OCI-LY3 (cell line): ENCODE data around the gene CDH23.

Experiments
- H2AFZ ChIP-seq: fragments of 200-600, 300-600 bp; shearing (Covaris generic); 2 replicates; pipeline ENCODE4 v1.6.0; 2014; ENCODE audit warnings: antibody characterized with exemption, low read depth, low read length
- H3K27ac ChIP-seq: fragments of 200-600, 300-600 bp; sonication (generic); 2 replicates; pipeline ENCODE4 v1.5.1; 2014; ENCODE audit warnings: mild to moderate bottlenecking, low read length, moderate library complexity, mixed read lengths
- H3K27me3 ChIP-seq: fragments of 200-600, 300-600 bp; sonication (generic); 2 replicates; pipeline ENCODE4 v1.6.1; 2014; ENCODE audit warnings: low read depth, low read length, mixed read lengths
- H3K36me3 ChIP-seq: fragments of 200-600, 300-600 bp; sonication (generic); replicated peaks from 2 replicates; pipeline ENCODE3; 2014; ENCODE audit warnings: low read depth, low read length, mixed read lengths
- H3K4me1 ChIP-seq: fragments of 300-600, 200-600 bp; sonication (generic); 2 replicates; pipeline ENCODE4 v1.6.1; 2014; ENCODE audit warnings: low read length, mixed read lengths
- H3K4me2 ChIP-seq: fragments of 200-600, 300-600 bp; sonication (generic); 2 replicates; pipeline ENCODE4 v1.6.1; 2014; ENCODE audit warnings: low read length, mixed read lengths
- H3K4me3 ChIP-seq: fragments of 300-600, 200-600 bp; sonication (generic); 2 replicates; pipeline ENCODE4 v1.5.1; 2014; ENCODE audit warnings: antibody characterized with exemption, mild to moderate bottlenecking, low read length, moderate library complexity
- H3K79me2 ChIP-seq: fragments of 300-600, 200-600 bp; shearing (Covaris generic); 2 replicates; pipeline ENCODE4 v1.6.1; 2014; ENCODE audit warnings: mild to moderate bottlenecking, low read length, mixed read lengths
- H3K9ac ChIP-seq: fragments of 300-600, 200-600 bp; shearing (Covaris generic); 2 replicates; pipeline ENCODE4 v1.6.0; 2014; ENCODE audit warnings: mild to moderate bottlenecking, low read length, moderate library complexity
- H3K9me3 ChIP-seq: fragments of 200-600, 300-600 bp; shearing (Covaris generic); 2 replicates; pipeline ENCODE4 v1.6.1; 2014; ENCODE audit warnings: low read length, mixed read lengths; ENCODE audit not compliant: insufficient read depth
- H4K20me1 ChIP-seq: fragments of 200-600, 300-600 bp; sonication (generic); 2 replicates; pipeline ENCODE4 v1.6.1; 2016; ENCODE audit warnings: low read length, mixed read lengths; ENCODE audit not compliant: insufficient read depth
- CTCF ChIP-seq: fragments of 200-600, 300-600 bp; sonication (generic); IDR thresholded peaks from 2 replicates; pipeline ENCODE4 v1.5.1; 2014; ENCODE audit warnings: antibody characterized with exemption, low read length, low read depth
- EZH2phosphoT487 ChIP-seq: fragments of 200-600 bp; shearing (Covaris generic); IDR thresholded peaks from 2 replicates; pipeline ENCODE4 v1.6.1; 2018; ENCODE audit warnings: antibody characterized with exemption, mixed run types, low read depth

Gene CDH23

GRCh38 chr10:71685554-71686232 lies 289.0 kb downstream of the CDH23 start:
- H3K4me2 ChIP-seq = no peak overlapping the region
- H3K36me3 ChIP-seq = no peaks in the 10 kb centered on the region
- H3K4me1 ChIP-seq = peaks cover 7% of the 10 kb centered on the region
- no peaks in the 10 kb centered on the region for H3K9me3 ChIP-seq
- H3K4me3 ChIP-seq = no peak overlapping the region
- peaks cover 5% of the 10 kb centered on the region; the same call in 1 of the 2 replicates for H3K27me3 ChIP-seq
- H2AFZ ChIP-seq = no peak overlapping the region
- H3K9ac ChIP-seq = no peak overlapping the region
- no peak overlapping the region for H3K27ac ChIP-seq
- no peak for TF ChIP-seq EZH2phosphoT487
- no peak for TF ChIP-seq CTCF
- H4K20me1 ChIP-seq = no peaks in the 10 kb centered on the region
- no peaks in the 10 kb centered on the region for H3K79me2 ChIP-seq

GRCh38 chr10:71687077-71687476 lies 290.4 kb downstream of the CDH23 start:
- no peak overlapping the region for H3K27ac ChIP-seq
- no peaks in the 10 kb centered on the region for H3K79me2 ChIP-seq
- no peaks in the 10 kb centered on the region; the same call in 1 of the 2 replicates for H3K27me3 ChIP-seq
- no peak overlapping the region for H2AFZ ChIP-seq
- no peaks in the 10 kb centered on the region for H3K36me3 ChIP-seq
- no peak overlapping the region for H3K9ac ChIP-seq
- H3K4me1 ChIP-seq = peaks cover 7% of the 10 kb centered on the region
- H4K20me1 ChIP-seq = no peaks in the 10 kb centered on the region
- H3K9me3 ChIP-seq = no peaks in the 10 kb centered on the region
- TF ChIP-seq CTCF (no peak), EZH2phosphoT487 (no peak)
- H3K4me3 ChIP-seq = no peak overlapping the region
- no peak overlapping the region for H3K4me2 ChIP-seq

GRCh38 chr10:71687480-71687879 lies 290.8 kb downstream of the CDH23 start:
- TF ChIP-seq EZH2phosphoT487 (no peak), CTCF (no peak)
- no peaks in the 10 kb centered on the region for H3K79me2 ChIP-seq
- no peaks in the 10 kb centered on the region for H4K20me1 ChIP-seq
- no peak overlapping the region for H3K4me3 ChIP-seq
- H2AFZ ChIP-seq = no peak overlapping the region
- no peaks in the 10 kb centered on the region for H3K9me3 ChIP-seq
- H3K9ac ChIP-seq = no peak overlapping the region
- H3K4me2 ChIP-seq = no peak overlapping the region
- H3K4me1 ChIP-seq = peaks cover 7% of the 10 kb centered on the region
- no peaks in the 10 kb centered on the region for H3K36me3 ChIP-seq
- H3K27me3 ChIP-seq = peaks cover 1% of the 10 kb centered on the region; the same call in 1 of the 2 replicates
- no peak overlapping the region for H3K27ac ChIP-seq

- H3K79me2 ChIP-seq = no peaks in the 10 kb centered on the region
- H3K36me3 ChIP-seq = no peaks in the 10 kb centered on the region
- no peaks in the 10 kb centered on the region for H4K20me1 ChIP-seq
- no peak overlapping the region for H3K9ac ChIP-seq
- no peaks in the 10 kb centered on the region for H3K9me3 ChIP-seq
- H3K4me3 ChIP-seq = no peak overlapping the region
- TF ChIP-seq CTCF = no peak
- peaks cover 7% of the 10 kb centered on the region; the same call in 1 of the 2 replicates for H3K27me3 ChIP-seq
- H3K27ac ChIP-seq = no peak overlapping the region
- H2AFZ ChIP-seq = no peak overlapping the region
- H3K4me2 ChIP-seq = no peak overlapping the region
- H3K4me1 ChIP-seq = peaks cover 13% of the 10 kb centered on the region
These were observed 291.5 kb downstream of the CDH23 start for GRCh38 chr10:71688256-71688655.
